Measurements from ENCODE around the gene KCNH5. TPM values are rescaled to one million over a fixed set of nuclear protein-coding genes. Genes with fewer than 3 reads are reported as not detected.
"Not testable (repeated sequence)": the region's sequence is repeated elsewhere in the genome, so short reads cannot be mapped to it uniquely, and the experiment has no call there.

The KCNH5 gene
- total RNA-seq, 2 experiments from 2014 or later, result not detected

- H3K36me3 ChIP-seq (ENCODE audit: insufficient read depth, low read length), result no peaks in the 10 kb centered on the region
- H3K27ac ChIP-seq (ENCODE audit: low read depth in 1 of 2, low read length in 2 of 2), result no peak overlapping the region
- H3K27me3 Mint-ChIP-seq, result no peaks in the 10 kb centered on the region
- intact Hi-C loops (cut with DNase I, micrococcal nuclease), result no loop called here
- no peaks in the 10 kb centered on the region for H3K9me3 Mint-ChIP-seq
- H3K27ac Mint-ChIP-seq, result no peak overlapping the region
- POLR2A ChIA-PET, result no interaction called here
- H3K27me3 ChIP-seq (ENCODE audit: control insufficient read depth in 1 of 2, insufficient read depth in 2 of 2, low read length in 2 of 2), result no peaks in the 10 kb centered on the region
- H3K4me3 ChIP-seq (ENCODE audit: low read length), result no peak overlapping the region
- no peaks in the 10 kb centered on the region for H3K36me3 Mint-ChIP-seq (ENCODE audit: low read depth)
- TF ChIP-seq, protein P1, sequence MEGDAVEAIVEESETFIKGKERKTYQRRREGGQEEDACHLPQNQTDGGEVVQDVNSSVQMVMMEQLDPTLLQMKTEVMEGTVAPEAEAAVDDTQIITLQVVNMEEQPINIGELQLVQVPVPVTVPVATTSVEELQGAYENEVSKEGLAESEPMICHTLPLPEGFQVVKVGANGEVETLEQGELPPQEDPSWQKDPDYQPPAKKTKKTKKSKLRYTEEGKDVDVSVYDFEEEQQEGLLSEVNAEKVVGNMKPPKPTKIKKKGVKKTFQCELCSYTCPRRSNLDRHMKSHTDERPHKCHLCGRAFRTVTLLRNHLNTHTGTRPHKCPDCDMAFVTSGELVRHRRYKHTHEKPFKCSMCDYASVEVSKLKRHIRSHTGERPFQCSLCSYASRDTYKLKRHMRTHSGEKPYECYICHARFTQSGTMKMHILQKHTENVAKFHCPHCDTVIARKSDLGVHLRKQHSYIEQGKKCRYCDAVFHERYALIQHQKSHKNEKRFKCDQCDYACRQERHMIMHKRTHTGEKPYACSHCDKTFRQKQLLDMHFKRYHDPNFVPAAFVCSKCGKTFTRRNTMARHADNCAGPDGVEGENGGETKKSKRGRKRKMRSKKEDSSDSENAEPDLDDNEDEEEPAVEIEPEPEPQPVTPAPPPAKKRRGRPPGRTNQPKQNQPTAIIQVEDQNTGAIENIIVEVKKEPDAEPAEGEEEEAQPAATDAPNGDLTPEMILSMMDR (IDR thresholded peaks at IDR 0.05), result no peak
- H3K4me1 ChIP-seq (ENCODE audit: insufficient read depth, low read length), result no peaks in the 10 kb centered on the region
- ATAC-seq (ENCODE audit: poor library complexity) (no peak), DNase-seq (no peak)
- CTCF ChIA-PET, result no interaction called here
- no peak overlapping the region for H3K4me3 Mint-ChIP-seq
- no peaks in the 10 kb centered on the region for H3K4me1 Mint-ChIP-seq (ENCODE audit: low read depth)
- no peaks in the 10 kb centered on the region for H3K9me3 ChIP-seq (ENCODE audit: control insufficient read depth in 1 of 2, insufficient read depth in 1 of 2, low read length in 2 of 2)
Observed at GRCh38 chr14:62800577-62800976, 244.7 kb downstream of the KCNH5 start.

GRCh38 chr14:62796431-62796830, 248.8 kb downstream of the KCNH5 start:
- intact Hi-C loops (cut with DNase I, micrococcal nuclease), result no loop called here

DNA sequence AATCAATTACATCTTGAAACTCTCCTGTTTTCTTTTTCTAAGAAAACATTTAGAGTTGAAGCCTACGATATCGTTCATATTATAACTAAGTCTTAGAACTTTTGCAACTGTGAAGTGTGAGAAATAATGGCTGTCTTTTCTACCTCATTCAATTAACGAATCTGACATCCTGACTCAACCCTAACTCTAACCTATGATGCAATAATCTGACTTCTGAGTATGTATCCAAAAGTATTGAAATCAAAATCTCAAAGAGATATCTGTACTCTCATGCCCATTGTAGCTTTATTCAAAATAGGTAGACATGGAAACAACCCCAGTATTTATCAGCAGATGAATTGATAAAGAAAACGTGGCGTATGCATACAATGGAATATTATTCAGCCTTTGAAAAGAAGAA, 252.7 kb downstream of the KCNH5 start:
- intact Hi-C loops (cut with DNase I, micrococcal nuclease), result no loop called here

More at GRCh38 chr14:62796431-62796830, 248.8 kb downstream of the KCNH5 start:
- ChIA-PET POLR2A (no interaction called here), CTCF (interaction anchor here (0.6 kb wide), 1 partner anchor 24 kb away, joined by 5 read pairs; no protein-coding TSS in a partner anchor)
- Histone ChIP-seq H3K27me3 (ENCODE audit: control insufficient read depth in 1 of 2, insufficient read depth in 2 of 2, low read length in 2 of 2) (no peaks in the 10 kb centered on the region), H3K4me3 (ENCODE audit: low read length) (no peak overlapping the region), H3K36me3 (ENCODE audit: insufficient read depth, low read length) (no peaks in the 10 kb centered on the region), H3K4me1 (ENCODE audit: insufficient read depth, low read length) (no peaks in the 10 kb centered on the region), H3K9me3 (ENCODE audit: control insufficient read depth in 1 of 2, insufficient read depth in 1 of 2, low read length in 2 of 2) (no peaks in the 10 kb centered on the region), H3K27ac (ENCODE audit: low read depth in 1 of 2, low read length in 2 of 2) (no peak overlapping the region)
- H3K4me1 Mint-ChIP-seq (ENCODE audit: low read depth), result no peaks in the 10 kb centered on the region
- no peak overlapping the region for H3K4me3 Mint-ChIP-seq
- H3K27ac Mint-ChIP-seq, result no peak overlapping the region
- TF ChIP-seq, protein P1 (IDR thresholded peaks at IDR 0.05), result no peak
- DNase-seq (no peak), ATAC-seq (ENCODE audit: poor library complexity) (no peak)
- no peaks in the 10 kb centered on the region for H3K36me3 Mint-ChIP-seq (ENCODE audit: low read depth)
- no peaks in the 10 kb centered on the region for H3K9me3 Mint-ChIP-seq
- H3K27me3 Mint-ChIP-seq, result no peaks in the 10 kb centered on the region

GRCh38 chr14:62781328-62781727, 263.9 kb downstream of the KCNH5 start:
- intact Hi-C loops (cut with DNase I, micrococcal nuclease); H3K36me3 Mint-ChIP-seq (ENCODE audit: low read depth); H3K36me3 ChIP-seq (ENCODE audit: insufficient read depth, low read length); H3K4me1 Mint-ChIP-seq (ENCODE audit: low read depth); H3K27me3 Mint-ChIP-seq; H3K27me3 ChIP-seq (ENCODE audit: control insufficient read depth in 1 of 2, insufficient read depth in 2 of 2, low read length in 2 of 2); POLR2A ChIA-PET; CTCF ChIA-PET; DNase-seq; ATAC-seq (ENCODE audit: poor library complexity); H3K9me3 ChIP-seq (ENCODE audit: control insufficient read depth in 1 of 2, insufficient read depth in 1 of 2, low read length in 2 of 2); H3K4me3 ChIP-seq (ENCODE audit: low read length); H3K27ac Mint-ChIP-seq; H3K27ac ChIP-seq (ENCODE audit: low read depth in 1 of 2, low read length in 2 of 2); H3K4me3 Mint-ChIP-seq; H3K4me1 ChIP-seq (ENCODE audit: insufficient read depth, low read length): not testable (repeated sequence)
- H3K9me3 Mint-ChIP-seq, result peaks cover 17% of the 10 kb centered on the region

More for the DNA sequence above, 252.7 kb downstream of the KCNH5 start:
- Histone ChIP-seq H3K27ac (ENCODE audit: low read depth in 1 of 2, low read length in 2 of 2) (no peak overlapping the region), H3K4me3 (ENCODE audit: low read length) (no peak overlapping the region), H3K9me3 (ENCODE audit: control insufficient read depth in 1 of 2, insufficient read depth in 1 of 2, low read length in 2 of 2) (no peaks in the 10 kb centered on the region), H3K27me3 (ENCODE audit: control insufficient read depth in 1 of 2, insufficient read depth in 2 of 2, low read length in 2 of 2) (no peaks in the 10 kb centered on the region), H3K36me3 (ENCODE audit: insufficient read depth, low read length) (no peaks in the 10 kb centered on the region), H3K4me1 (ENCODE audit: insufficient read depth, low read length) (no peaks in the 10 kb centered on the region)
- ATAC-seq (ENCODE audit: poor library complexity) (no peak), DNase-seq (no peak)
- Mint-ChIP-seq H3K27me3 (no peaks in the 10 kb centered on the region), H3K4me3 (no peak overlapping the region), H3K36me3 (ENCODE audit: low read depth) (no peaks in the 10 kb centered on the region), H3K27ac (no peak overlapping the region), H3K9me3 (peaks cover 5% of the 10 kb centered on the region), H3K4me1 (ENCODE audit: low read depth) (no peaks in the 10 kb centered on the region)
- ChIA-PET CTCF (no interaction called here), POLR2A (no interaction called here)
- TF ChIP-seq, protein P1 (IDR thresholded peaks at IDR 0.05), result no peak
